HepG2 (cell line): Measurements from ENCODE around the gene ADARB2.

Experiments used
- ESRRA ChIP-seq: sonication (generic); formaldehyde crosslinking; IDR thresholded peaks from 2 replicates; pipeline ENCODE4 v1.5.1; 2020; ENCODE audit warnings: mild to moderate bottlenecking, low read depth, missing genetic modification reagents
- POLR2A ChIP-seq, 2 experiments: IDR thresholded peaks; 2 replicates each; pipeline ENCODE4 v1.6.1; 2011; ENCODE audit warnings: low read depth in 2 of 2, low read length in 2 of 2, mild to moderate bottlenecking in 1 of 2, moderate library complexity in 1 of 2; ENCODE audit not compliant: insufficient read depth in 1 of 2
- RXRA ChIP-seq: sonication (generic); formaldehyde crosslinking; IDR thresholded peaks from 2 replicates; pipeline ENCODE4 v1.5.1; 2020; ENCODE audit warnings: missing genetic modification reagents
- ZNF547 ChIP-seq: sonication (generic); formaldehyde crosslinking; IDR thresholded peaks from 2 replicates; pipeline ENCODE4 v1.5.1; 2020; ENCODE audit warnings: mild to moderate bottlenecking, missing genetic modification reagents
- ZNF678 ChIP-seq: sonication (generic); formaldehyde crosslinking; IDR thresholded peaks from 2 replicates; pipeline ENCODE4 v1.4.0; 2020; ENCODE audit warnings: mild to moderate bottlenecking, missing genetic modification reagents
- TF ChIP-seq, protein P1 (sequence below): sonication (generic); formaldehyde crosslinking; IDR thresholded peaks from 2 replicates; pipeline ENCODE4 v1.5.0; 2020; ENCODE audit warnings: mild to moderate bottlenecking, missing genetic modification reagents, moderate library complexity
- TF ChIP-seq, protein P2 (sequence below): sonication (generic); formaldehyde crosslinking; IDR thresholded peaks from 2 replicates; pipeline ENCODE4 v1.5.0; 2020; ENCODE audit warnings: missing genetic modification reagents
- TF ChIP-seq, protein P3 (sequence below), 2 experiments: IDR thresholded peaks; 2 replicates each; pipeline ENCODE4 v1.6.1; 2011 to 2012; ENCODE audit warnings: low read length in 2 of 2, borderline replicate concordance in 1 of 2, low read depth in 1 of 2, mild to moderate bottlenecking in 1 of 2, moderate library complexity in 1 of 2
- TF ChIP-seq, protein P4 (sequence below): sonication (generic); formaldehyde crosslinking; IDR thresholded peaks from 2 replicates; pipeline ENCODE4 v1.4.0; 2020; ENCODE audit warnings: missing genetic modification reagents

DNA sequence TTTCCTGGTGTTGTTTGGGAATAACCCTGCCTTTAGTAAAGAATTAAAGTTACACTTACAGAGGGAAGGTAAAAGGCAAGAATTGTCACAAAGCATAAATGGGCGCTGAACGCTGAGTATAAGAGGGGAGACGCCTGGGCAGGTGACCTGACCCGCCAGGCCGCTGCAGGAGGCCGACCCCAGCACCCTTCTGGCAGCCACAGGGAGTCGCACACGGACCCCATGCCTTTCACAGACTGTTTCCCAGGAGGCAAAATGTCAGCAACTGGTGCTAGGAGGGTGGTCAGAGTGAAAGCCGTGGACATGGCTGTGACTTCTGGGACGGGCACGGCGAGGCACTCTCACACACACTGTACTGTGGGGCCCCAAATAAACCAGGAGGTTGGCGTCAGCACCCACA lies 392.9 kb downstream of the ADARB2 start:
- TF ChIP-seq, protein P1, sequence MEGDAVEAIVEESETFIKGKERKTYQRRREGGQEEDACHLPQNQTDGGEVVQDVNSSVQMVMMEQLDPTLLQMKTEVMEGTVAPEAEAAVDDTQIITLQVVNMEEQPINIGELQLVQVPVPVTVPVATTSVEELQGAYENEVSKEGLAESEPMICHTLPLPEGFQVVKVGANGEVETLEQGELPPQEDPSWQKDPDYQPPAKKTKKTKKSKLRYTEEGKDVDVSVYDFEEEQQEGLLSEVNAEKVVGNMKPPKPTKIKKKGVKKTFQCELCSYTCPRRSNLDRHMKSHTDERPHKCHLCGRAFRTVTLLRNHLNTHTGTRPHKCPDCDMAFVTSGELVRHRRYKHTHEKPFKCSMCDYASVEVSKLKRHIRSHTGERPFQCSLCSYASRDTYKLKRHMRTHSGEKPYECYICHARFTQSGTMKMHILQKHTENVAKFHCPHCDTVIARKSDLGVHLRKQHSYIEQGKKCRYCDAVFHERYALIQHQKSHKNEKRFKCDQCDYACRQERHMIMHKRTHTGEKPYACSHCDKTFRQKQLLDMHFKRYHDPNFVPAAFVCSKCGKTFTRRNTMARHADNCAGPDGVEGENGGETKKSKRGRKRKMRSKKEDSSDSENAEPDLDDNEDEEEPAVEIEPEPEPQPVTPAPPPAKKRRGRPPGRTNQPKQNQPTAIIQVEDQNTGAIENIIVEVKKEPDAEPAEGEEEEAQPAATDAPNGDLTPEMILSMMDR (CRISPR knock-in tag): no peak
- TF ChIP-seq RXRA (CRISPR knock-in tag): no peak
- TF ChIP-seq, protein P2, sequence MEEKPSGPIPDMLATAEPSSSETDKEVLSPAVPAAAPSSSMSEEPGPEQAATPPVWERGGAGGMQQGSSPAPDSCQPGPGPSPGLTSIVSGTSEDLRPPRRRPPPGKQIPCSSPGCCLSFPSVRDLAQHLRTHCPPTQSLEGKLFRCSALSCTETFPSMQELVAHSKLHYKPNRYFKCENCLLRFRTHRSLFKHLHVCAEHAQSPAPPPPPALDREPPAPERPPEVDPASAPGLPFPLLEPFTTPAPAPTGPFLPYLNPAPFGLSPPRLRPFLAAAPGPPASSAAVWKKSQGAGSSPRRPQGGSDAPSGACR: no peak
- TF ChIP-seq, protein P3, sequence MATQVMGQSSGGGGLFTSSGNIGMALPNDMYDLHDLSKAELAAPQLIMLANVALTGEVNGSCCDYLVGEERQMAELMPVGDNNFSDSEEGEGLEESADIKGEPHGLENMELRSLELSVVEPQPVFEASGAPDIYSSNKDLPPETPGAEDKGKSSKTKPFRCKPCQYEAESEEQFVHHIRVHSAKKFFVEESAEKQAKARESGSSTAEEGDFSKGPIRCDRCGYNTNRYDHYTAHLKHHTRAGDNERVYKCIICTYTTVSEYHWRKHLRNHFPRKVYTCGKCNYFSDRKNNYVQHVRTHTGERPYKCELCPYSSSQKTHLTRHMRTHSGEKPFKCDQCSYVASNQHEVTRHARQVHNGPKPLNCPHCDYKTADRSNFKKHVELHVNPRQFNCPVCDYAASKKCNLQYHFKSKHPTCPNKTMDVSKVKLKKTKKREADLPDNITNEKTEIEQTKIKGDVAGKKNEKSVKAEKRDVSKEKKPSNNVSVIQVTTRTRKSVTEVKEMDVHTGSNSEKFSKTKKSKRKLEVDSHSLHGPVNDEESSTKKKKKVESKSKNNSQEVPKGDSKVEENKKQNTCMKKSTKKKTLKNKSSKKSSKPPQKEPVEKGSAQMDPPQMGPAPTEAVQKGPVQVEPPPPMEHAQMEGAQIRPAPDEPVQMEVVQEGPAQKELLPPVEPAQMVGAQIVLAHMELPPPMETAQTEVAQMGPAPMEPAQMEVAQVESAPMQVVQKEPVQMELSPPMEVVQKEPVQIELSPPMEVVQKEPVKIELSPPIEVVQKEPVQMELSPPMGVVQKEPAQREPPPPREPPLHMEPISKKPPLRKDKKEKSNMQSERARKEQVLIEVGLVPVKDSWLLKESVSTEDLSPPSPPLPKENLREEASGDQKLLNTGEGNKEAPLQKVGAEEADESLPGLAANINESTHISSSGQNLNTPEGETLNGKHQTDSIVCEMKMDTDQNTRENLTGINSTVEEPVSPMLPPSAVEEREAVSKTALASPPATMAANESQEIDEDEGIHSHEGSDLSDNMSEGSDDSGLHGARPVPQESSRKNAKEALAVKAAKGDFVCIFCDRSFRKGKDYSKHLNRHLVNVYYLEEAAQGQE (IDR thresholded peaks at IDR 0.05; ENCODE audit: borderline replicate concordance in 1 of 2, low read depth in 1 of 2, low read length in 2 of 2): no peak
- no peak for TF ChIP-seq ZNF678
- no peak for TF ChIP-seq ESRRA
- TF ChIP-seq ZNF547 (CRISPR knock-in tag): no peak
- TF ChIP-seq POLR2A (IDR thresholded peaks at IDR 0.05; ENCODE audit: insufficient read depth in 1 of 2, low read depth in 2 of 2, low read length in 2 of 2): no peak
- TF ChIP-seq, protein P4, sequence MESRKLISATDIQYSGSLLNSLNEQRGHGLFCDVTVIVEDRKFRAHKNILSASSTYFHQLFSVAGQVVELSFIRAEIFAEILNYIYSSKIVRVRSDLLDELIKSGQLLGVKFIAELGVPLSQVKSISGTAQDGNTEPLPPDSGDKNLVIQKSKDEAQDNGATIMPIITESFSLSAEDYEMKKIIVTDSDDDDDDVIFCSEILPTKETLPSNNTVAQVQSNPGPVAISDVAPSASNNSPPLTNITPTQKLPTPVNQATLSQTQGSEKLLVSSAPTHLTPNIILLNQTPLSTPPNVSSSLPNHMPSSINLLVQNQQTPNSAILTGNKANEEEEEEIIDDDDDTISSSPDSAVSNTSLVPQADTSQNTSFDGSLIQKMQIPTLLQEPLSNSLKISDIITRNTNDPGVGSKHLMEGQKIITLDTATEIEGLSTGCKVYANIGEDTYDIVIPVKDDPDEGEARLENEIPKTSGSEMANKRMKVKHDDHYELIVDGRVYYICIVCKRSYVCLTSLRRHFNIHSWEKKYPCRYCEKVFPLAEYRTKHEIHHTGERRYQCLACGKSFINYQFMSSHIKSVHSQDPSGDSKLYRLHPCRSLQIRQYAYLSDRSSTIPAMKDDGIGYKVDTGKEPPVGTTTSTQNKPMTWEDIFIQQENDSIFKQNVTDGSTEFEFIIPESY (CRISPR knock-in tag): no peak
